ENCODE data around the gene DOCK10. TPM values are rescaled to one million over a fixed set of nuclear protein-coding genes. Genes with fewer than 3 reads are reported as not detected.

DOCK10 gene
- total RNA-seq, 1 donor from 2014 or later: 1.1 TPM

- Histone ChIP-seq H3K27me3 (ENCODE audit: control insufficient read depth, insufficient read depth, low read length) (no peaks in the 10 kb centered on the region), H3K4me3 (ENCODE audit: low read depth, low read length) (no peak overlapping the region), H3K36me3 (ENCODE audit: control insufficient read depth, insufficient read depth, low read length) (no peaks in the 10 kb centered on the region)
- no peak for TF ChIP-seq CTCF (IDR thresholded peaks at IDR 0.05; ENCODE audit: insufficient read depth, low read length, severe bottlenecking)
- no peak for FAIRE-seq
- no peak for DNase-seq (ENCODE audit: low read depth)
Measured at GRCh38 chr2:225002656-225003045, 39.6 kb downstream of the DOCK10 start.

GRCh38 chr2:225002039-225002655, 40.1 kb downstream of the DOCK10 start:
- no peak overlapping the region for H3K4me3 ChIP-seq (ENCODE audit: low read depth, low read length)
- no peaks in the 10 kb centered on the region for H3K27me3 ChIP-seq (ENCODE audit: control insufficient read depth, insufficient read depth, low read length)
- peak; percentile 78 for TF ChIP-seq CTCF (IDR thresholded peaks at IDR 0.05; ENCODE audit: insufficient read depth, low read length, severe bottlenecking)
- FAIRE-seq (no peak), DNase-seq (ENCODE audit: low read depth) (peak; percentile 66)
- no peaks in the 10 kb centered on the region for H3K36me3 ChIP-seq (ENCODE audit: control insufficient read depth, insufficient read depth, low read length)

- DNase-seq (ENCODE audit: low read depth) (no peak), FAIRE-seq (no peak)
- H3K4me3 ChIP-seq (ENCODE audit: low read depth, low read length): no peak overlapping the region
- no peak for TF ChIP-seq CTCF (IDR thresholded peaks at IDR 0.05; ENCODE audit: insufficient read depth, low read length, severe bottlenecking)
- H3K36me3 ChIP-seq (ENCODE audit: control insufficient read depth, insufficient read depth, low read length): no peaks in the 10 kb centered on the region
- no peaks in the 10 kb centered on the region for H3K27me3 ChIP-seq (ENCODE audit: control insufficient read depth, insufficient read depth, low read length)
Measured at GRCh38 chr2:224999754-225000153, 42.5 kb downstream of the DOCK10 start.

GRCh38 chr2:224999321-224999720, 42.9 kb downstream of the DOCK10 start:
- no peak for TF ChIP-seq CTCF (IDR thresholded peaks at IDR 0.05; ENCODE audit: insufficient read depth, low read length, severe bottlenecking)
- Histone ChIP-seq H3K4me3 (ENCODE audit: low read depth, low read length) (no peak overlapping the region), H3K36me3 (ENCODE audit: control insufficient read depth, insufficient read depth, low read length) (no peaks in the 10 kb centered on the region), H3K27me3 (ENCODE audit: control insufficient read depth, insufficient read depth, low read length) (no peaks in the 10 kb centered on the region)
- DNase-seq (ENCODE audit: low read depth) (no peak), FAIRE-seq (no peak)

- DNase-seq (ENCODE audit: low read depth) (no peak), FAIRE-seq (no peak)
- Histone ChIP-seq H3K27me3 (ENCODE audit: control insufficient read depth, insufficient read depth, low read length) (no peaks in the 10 kb centered on the region), H3K4me3 (ENCODE audit: low read depth, low read length) (no peak overlapping the region), H3K36me3 (ENCODE audit: control insufficient read depth, insufficient read depth, low read length) (no peaks in the 10 kb centered on the region)
- TF ChIP-seq CTCF (IDR thresholded peaks at IDR 0.05; ENCODE audit: insufficient read depth, low read length, severe bottlenecking): no peak
Measured at GRCh38 chr2:224997802-224998201, 44.5 kb downstream of the DOCK10 start.

GRCh38 chr2:224995419-224995818, 46.8 kb downstream of the DOCK10 start:
- DNase-seq (ENCODE audit: low read depth): no peak
- FAIRE-seq: no peak
- no peaks in the 10 kb centered on the region for H3K36me3 ChIP-seq (ENCODE audit: control insufficient read depth, insufficient read depth, low read length)
- no peak overlapping the region for H3K4me3 ChIP-seq (ENCODE audit: low read depth, low read length)
- TF ChIP-seq CTCF (IDR thresholded peaks at IDR 0.05; ENCODE audit: insufficient read depth, low read length, severe bottlenecking): no peak
- H3K27me3 ChIP-seq (ENCODE audit: control insufficient read depth, insufficient read depth, low read length): no peaks in the 10 kb centered on the region

Measured in bronchial epithelial cell (primary cell).